ENCODE results near the gene DYNLRB1.

DNA sequence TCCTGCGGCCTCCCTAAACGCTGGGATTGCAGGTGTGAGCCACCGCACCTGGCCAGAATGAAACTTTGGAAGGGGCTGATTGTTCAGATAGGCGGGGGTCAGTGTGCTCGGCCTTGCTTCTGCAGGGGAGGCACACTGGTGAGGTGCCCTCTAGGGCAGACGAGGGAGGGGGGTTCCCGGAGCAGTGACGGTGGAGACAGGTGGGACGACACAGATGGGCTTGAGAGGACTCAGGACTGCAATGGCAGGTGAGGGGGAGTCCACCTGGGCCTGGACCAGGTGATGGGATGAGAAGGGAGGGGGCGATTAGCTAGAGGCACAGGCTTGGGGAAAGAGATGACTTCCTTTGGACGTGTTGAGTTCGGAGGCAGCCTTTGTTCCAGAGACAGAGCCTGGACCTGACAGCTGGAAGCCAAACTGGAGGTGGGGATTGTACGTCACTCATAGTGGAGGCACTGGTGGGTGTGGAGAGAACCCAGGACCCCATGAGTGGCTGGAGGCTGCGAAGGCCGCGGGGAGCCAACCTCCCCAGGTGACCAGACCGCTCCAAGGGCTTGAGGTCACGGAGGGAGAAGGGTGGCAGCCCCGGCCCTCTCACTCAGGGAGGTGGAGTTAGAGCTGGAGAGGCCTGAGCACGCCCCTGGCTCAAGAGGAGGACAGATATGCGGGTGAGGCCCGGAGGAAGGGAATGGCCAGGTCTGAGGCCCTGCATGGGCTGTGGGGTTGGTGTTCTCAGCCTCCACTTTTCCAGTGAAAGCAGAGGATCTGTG is 31.8 kb downstream of the DYNLRB1 start:
- TF ChIP-seq CTCF (conservative IDR thresholded peaks at IDR 0.05 in 1 of 2, IDR thresholded peaks at IDR 0.05 in 1 of 2; ENCODE audit: low read depth in 1 of 2, low read length in 2 of 2) (no peak), EZH2 (IDR thresholded peaks at IDR 0.05; ENCODE audit: low read length, missing control alignments) (no peak)

Data from fibroblast of lung (primary cell).